ENCODE data around the gene STBD1. TPM values are rescaled to one million over a fixed set of nuclear protein-coding genes. Genes with fewer than 3 reads are reported as not detected.

Gene STBD1
- total RNA-seq, 1 experiment from 2014 or later: 3.8 TPM

DNA sequence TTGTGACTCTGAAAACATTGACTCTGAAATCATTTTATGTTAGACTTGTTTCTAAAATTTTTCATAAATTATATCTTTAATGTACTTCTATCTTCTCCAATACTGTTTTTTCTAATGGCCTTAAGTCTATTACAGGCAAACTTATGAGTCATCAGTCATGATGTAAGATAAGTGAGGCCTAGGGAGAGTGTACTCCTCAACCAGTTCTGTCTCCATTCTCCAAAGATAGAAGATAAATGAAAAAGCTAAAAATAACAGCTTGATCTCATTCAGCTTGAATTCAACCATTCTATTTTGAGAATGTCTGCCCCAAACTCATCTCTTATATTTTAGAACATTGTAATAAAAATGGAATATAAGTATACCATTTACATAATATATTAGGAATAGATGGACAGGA lies 34.5 kb downstream of the STBD1 start:
- no peaks in the 10 kb centered on the region for H3K4me1 Mint-ChIP-seq (ENCODE audit: low read depth, unreplicated experiment)
- no peaks in the 10 kb centered on the region for H3K9me3 Mint-ChIP-seq (ENCODE audit: unreplicated experiment)
- CTCF ChIA-PET: no interaction called here
- no TSS peak for BruUV-seq (replicated peaks)
- intact Hi-C loops (cut with micrococcal nuclease; ENCODE audit: unreplicated experiment): no loop called here
- H3K27ac Mint-ChIP-seq (ENCODE audit: unreplicated experiment): no peak overlapping the region
- no peak overlapping the region for H3K4me3 ChIP-seq (ENCODE audit: low read depth, low read length)
- 0 out of 2 replicates have a peak, but pooled peaks cover 10% of the 10 kb centered on the region for H3K4me1 ChIP-seq
- no peak for DNase-seq
- TF ChIP-seq, protein P1, sequence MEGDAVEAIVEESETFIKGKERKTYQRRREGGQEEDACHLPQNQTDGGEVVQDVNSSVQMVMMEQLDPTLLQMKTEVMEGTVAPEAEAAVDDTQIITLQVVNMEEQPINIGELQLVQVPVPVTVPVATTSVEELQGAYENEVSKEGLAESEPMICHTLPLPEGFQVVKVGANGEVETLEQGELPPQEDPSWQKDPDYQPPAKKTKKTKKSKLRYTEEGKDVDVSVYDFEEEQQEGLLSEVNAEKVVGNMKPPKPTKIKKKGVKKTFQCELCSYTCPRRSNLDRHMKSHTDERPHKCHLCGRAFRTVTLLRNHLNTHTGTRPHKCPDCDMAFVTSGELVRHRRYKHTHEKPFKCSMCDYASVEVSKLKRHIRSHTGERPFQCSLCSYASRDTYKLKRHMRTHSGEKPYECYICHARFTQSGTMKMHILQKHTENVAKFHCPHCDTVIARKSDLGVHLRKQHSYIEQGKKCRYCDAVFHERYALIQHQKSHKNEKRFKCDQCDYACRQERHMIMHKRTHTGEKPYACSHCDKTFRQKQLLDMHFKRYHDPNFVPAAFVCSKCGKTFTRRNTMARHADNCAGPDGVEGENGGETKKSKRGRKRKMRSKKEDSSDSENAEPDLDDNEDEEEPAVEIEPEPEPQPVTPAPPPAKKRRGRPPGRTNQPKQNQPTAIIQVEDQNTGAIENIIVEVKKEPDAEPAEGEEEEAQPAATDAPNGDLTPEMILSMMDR (IDR thresholded peaks at IDR 0.05; ENCODE audit: insufficient read depth in 1 of 2, low read depth in 1 of 2, low read length in 1 of 2, severe bottlenecking in 1 of 2, unreplicated experiment in 1 of 2): no peak
- H3K4me3 Mint-ChIP-seq (ENCODE audit: unreplicated experiment): no peak overlapping the region
- no peaks in the 10 kb centered on the region for H3K36me3 ChIP-seq (ENCODE audit: control insufficient read depth, insufficient read depth, low read length)
- no peaks in the 10 kb centered on the region for H3K36me3 Mint-ChIP-seq (ENCODE audit: insufficient read depth, unreplicated experiment)
- H3K27me3 ChIP-seq (replicated peaks; ENCODE audit: control insufficient read depth, insufficient read depth, low read length): no peaks in the 10 kb centered on the region
- POLR2A ChIA-PET: no interaction called here
- H3K9me3 ChIP-seq: no peaks in the 10 kb centered on the region
- H3K27me3 Mint-ChIP-seq (ENCODE audit: insufficient read depth, unreplicated experiment): no peaks in the 10 kb centered on the region

DNA sequence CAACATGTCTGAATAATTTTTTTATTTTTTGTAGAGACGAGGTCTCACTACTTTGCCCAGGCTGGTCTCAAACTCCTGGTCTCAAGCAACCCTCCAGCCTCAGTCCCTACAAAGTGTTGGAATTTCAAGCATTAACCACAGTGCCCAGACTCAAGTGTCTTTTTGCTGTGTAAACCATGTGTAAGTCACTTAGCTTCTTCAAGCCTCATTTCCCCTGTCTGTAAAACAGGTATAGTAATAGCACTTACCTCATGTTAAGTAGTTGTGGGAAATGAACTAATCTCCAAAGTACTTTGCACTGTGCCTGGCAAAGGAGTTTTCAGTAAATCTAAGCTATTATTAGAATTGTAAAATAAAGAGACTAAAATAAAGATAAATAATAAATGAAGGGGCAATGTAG lies 35.7 kb downstream of the STBD1 start:
- no peaks in the 10 kb centered on the region for H3K27me3 ChIP-seq (replicated peaks; ENCODE audit: control insufficient read depth, insufficient read depth, low read length)
- H3K9me3 Mint-ChIP-seq (ENCODE audit: unreplicated experiment): no peaks in the 10 kb centered on the region
- intact Hi-C loops (cut with micrococcal nuclease; ENCODE audit: unreplicated experiment): no loop called here
- no peak for DNase-seq
- H3K4me1 Mint-ChIP-seq (ENCODE audit: low read depth, unreplicated experiment): no peaks in the 10 kb centered on the region
- TF ChIP-seq, protein P1 (IDR thresholded peaks at IDR 0.05; ENCODE audit: insufficient read depth in 1 of 2, low read depth in 1 of 2, low read length in 1 of 2, severe bottlenecking in 1 of 2, unreplicated experiment in 1 of 2): no peak
- no peak overlapping the region for H3K4me3 ChIP-seq (ENCODE audit: low read depth, low read length)
- H3K36me3 ChIP-seq (ENCODE audit: control insufficient read depth, insufficient read depth, low read length): no peaks in the 10 kb centered on the region
- BruUV-seq (replicated peaks): no TSS peak
- H3K36me3 Mint-ChIP-seq (ENCODE audit: insufficient read depth, unreplicated experiment): no peaks in the 10 kb centered on the region
- H3K27me3 Mint-ChIP-seq (ENCODE audit: insufficient read depth, unreplicated experiment): no peaks in the 10 kb centered on the region
- H3K27ac Mint-ChIP-seq (ENCODE audit: unreplicated experiment): no peak overlapping the region
- H3K4me1 ChIP-seq: 0 out of 2 replicates have a peak, but pooled peaks cover 10% of the 10 kb centered on the region
- H3K9me3 ChIP-seq: no peaks in the 10 kb centered on the region
- CTCF ChIA-PET: no interaction called here
- H3K4me3 Mint-ChIP-seq (ENCODE audit: unreplicated experiment): no peak overlapping the region
- POLR2A ChIA-PET: no interaction called here

DNA sequence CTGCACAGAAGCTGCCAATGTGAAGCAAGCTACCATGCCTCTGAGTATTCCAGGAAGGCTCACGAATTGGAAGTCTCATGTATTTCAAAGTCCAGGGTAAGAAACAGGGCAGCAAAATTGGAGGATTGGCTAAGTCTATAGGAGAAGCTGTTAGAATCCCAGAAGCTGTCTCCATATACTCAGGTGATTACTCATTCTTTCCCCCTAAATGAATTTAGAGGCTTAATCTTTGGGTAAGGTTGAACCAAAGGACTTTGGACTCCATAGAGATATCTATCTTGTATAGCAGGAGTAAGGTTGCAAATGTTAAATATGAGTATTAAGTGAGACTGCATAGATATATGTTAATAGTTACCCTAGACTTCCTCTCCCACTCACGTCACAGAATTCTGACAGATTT lies 36.3 kb downstream of the STBD1 start:
- intact Hi-C loops (cut with micrococcal nuclease; ENCODE audit: unreplicated experiment): no loop called here
- TF ChIP-seq, protein P1 (IDR thresholded peaks at IDR 0.05; ENCODE audit: insufficient read depth in 1 of 2, low read depth in 1 of 2, low read length in 1 of 2, severe bottlenecking in 1 of 2, unreplicated experiment in 1 of 2): no peak
- Mint-ChIP-seq H3K9me3 (ENCODE audit: unreplicated experiment) (no peaks in the 10 kb centered on the region), H3K4me1 (ENCODE audit: low read depth, unreplicated experiment) (no peaks in the 10 kb centered on the region), H3K36me3 (ENCODE audit: insufficient read depth, unreplicated experiment) (no peaks in the 10 kb centered on the region), H3K27me3 (ENCODE audit: insufficient read depth, unreplicated experiment) (no peaks in the 10 kb centered on the region), H3K4me3 (ENCODE audit: unreplicated experiment) (no peak overlapping the region), H3K27ac (ENCODE audit: unreplicated experiment) (no peak overlapping the region)
- DNase-seq: no peak
- Histone ChIP-seq H3K27me3 (replicated peaks; ENCODE audit: control insufficient read depth, insufficient read depth, low read length) (no peaks in the 10 kb centered on the region), H3K9me3 (no peaks in the 10 kb centered on the region), H3K4me3 (ENCODE audit: low read depth, low read length) (no peak overlapping the region), H3K36me3 (ENCODE audit: control insufficient read depth, insufficient read depth, low read length) (no peaks in the 10 kb centered on the region), H3K4me1 (0 out of 2 replicates have a peak, but pooled peaks cover 10% of the 10 kb centered on the region)
- ChIA-PET CTCF (interaction anchor here (1.0 kb wide), 1 partner anchor 34 kb away, joined by 4 read pairs; no protein-coding TSS in a partner anchor), POLR2A (no interaction called here)
- no TSS peak for BruUV-seq (replicated peaks)

Data from Caco-2 (cell line).